Stimulated activated CD4-positive, alpha-beta T cell treated with anti-CD3 and anti-CD28 coated beads, Interleukin-12 subunit alpha, Interleukin-12 subunit beta, amount 100 ng/mL, for 48 hours (primary cell): ENCODE data around the gene TMED1.
A peak's percentile ranks its signal among the peaks of the same experiment; 100 is the strongest.

ENCODE experiments used
- DNase-seq, 3 donors: peaks; one replicate each; pipeline ENCODE4 v3.0.0-alpha.2; 2020; ENCODE audit warnings: low read depth in 2 of 3, low spot score in 1 of 3

TMED1 gene

GRCh38 chr19:10811391-10812111 lies 24.5 kb downstream of the TMED1 start:
- DNase-seq, result no peak

DNA sequence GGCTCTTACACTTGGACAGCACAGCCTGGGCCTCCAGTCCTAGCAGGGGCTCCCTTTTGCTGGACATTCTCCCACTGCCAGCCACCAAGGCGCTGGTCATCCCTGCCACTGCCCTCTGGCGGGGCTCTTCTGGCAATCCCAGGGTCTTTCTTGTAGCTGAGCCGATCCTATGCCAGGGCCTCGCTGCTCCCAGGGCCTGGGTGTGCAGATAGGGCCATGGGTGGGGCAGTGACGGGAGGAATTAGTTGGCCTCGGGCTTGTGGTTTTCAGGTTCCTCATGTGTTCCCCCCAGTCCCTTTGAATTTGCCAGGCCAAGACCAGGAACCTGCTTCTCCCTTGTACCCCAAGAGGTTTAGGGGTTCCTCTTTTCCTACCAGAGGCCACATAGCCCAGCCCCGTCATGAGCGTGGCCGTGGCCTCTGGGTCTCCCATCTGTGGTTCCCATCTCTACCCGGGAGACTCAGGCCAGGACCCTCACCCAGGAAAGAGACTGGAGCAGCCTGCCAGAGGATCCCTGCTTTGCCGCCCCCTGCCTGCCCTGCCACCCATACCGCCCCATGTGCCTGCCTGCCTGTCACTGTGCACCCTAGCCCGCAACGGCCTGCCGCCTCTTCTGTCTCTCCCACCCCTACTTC lies 26.2 kb downstream of the TMED1 start:
- DNase-seq, result no peak

GRCh38 chr19:10808937-10809649 lies 26.9 kb downstream of the TMED1 start:
- DNase-seq, result peak; percentile 5 to 28 (median 23)

- no peak for DNase-seq
These were observed 30.2 kb downstream of the TMED1 start for GRCh38 chr19:10805758-10806247.

- DNase-seq, result no peak
These were observed 30.8 kb downstream of the TMED1 start for GRCh38 chr19:10805065-10805757.

DNA sequence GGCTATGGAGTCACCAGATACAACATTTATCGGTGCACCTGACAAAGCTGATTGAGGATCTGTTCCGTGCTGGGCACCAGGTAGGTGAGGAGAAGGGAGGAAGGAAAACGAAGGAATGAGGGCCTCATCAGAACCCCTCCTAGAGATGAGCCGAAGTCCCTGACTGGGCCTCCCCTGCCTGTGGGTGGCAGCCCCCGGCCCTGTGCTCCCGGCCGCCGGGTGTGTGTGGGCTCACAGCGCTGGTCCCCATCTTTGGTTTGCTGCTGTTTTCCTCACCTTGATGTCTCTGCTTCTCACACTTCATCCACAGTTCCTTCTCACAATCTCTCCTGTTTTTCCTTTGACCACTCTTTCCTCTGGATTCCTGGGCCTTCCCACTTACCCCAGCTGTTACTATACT lies 32.8 kb downstream of the TMED1 start:
- DNase-seq, result no peak

DNA sequence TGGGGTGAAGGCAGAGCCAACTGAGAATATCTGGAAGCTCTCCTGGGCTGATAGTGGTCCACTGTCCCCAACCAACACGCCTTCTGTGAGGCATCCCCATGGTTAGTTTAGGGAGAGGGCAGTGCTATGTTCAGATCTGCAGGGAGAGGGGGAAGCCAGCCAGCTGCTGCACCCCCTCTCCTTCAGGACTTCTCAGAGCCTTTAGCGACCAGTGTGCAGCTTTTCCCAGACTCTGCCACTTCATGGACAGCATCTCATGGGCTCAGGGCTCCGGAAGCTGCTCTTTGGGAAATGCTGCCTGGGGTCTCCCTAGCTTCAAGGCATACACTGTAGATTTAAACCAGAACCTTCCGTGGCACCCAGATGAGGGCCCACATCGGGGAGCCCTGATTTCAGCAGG lies 33.5 kb downstream of the TMED1 start:
- no peak for DNase-seq

DNA sequence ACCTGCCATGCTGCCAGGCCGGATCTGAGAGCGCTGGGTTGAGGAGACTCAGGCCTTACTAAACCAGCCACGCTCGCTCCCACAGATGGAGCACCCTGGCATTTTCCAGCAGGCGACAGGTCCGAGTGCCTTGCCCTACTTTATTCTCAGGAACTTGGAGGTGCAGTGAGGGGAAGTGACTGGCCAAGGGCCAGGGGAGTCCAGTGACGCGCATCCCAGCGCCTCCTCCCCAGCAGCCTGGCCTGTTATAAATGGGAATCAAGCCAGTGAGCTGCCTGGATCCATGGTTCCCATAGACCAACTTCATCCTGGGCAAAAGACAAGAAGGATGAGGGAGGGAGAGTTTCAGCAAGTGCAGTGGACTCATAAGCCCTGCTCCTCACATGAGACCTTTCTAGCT lies 35.5 kb downstream of the TMED1 start:
- no peak for DNase-seq

GRCh38 chr19:10797541-10798256 lies 38.3 kb downstream of the TMED1 start:
- peak; percentile 84 to 89 (median 87) for DNase-seq

GRCh38 chr19:10797078-10797477 lies 38.9 kb downstream of the TMED1 start:
- DNase-seq, result peak in 1 of 3 donors; percentile 8

DNA sequence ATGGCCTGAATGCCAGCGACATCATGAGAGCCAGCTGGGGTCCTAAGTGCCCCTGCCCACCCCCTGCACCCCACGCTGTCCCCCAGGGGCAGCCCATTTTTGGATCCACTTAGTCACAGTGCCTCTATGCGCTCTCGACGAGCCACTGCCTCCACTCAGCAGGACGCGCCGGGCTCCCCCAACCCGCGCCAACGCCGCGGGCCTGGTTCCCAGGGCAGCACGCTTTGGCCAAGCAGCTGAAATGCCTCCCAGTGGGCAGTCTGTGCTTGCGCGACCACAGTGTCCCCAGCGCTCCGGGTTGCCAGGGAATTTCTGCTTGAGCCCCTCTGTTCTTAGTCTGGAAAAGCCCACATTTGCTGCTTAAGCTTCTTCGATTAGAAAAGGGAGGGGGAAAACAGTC lies 39.4 kb downstream of the TMED1 start:
- DNase-seq, result no peak

GRCh38 chr19:10789866-10790265 lies 46.1 kb downstream of the TMED1 start:
- no peak for DNase-seq

GRCh38 chr19:10788146-10788545 lies 47.9 kb downstream of the TMED1 start:
- DNase-seq, result no peak

- no peak for DNase-seq
These were observed 51.8 kb downstream of the TMED1 start for GRCh38 chr19:10784257-10784656.

- DNase-seq, result no peak
These were observed 53.2 kb downstream of the TMED1 start for GRCh38 chr19:10782795-10783194.
